AG04450 (cell line): ENCODE data around the gene BRD2. TPM values are rescaled to one million over a fixed set of nuclear protein-coding genes. Genes with fewer than 3 reads are reported as not detected.

Experiments
- CTCF ChIA-PET: fragments of 300-600, 350-600 bp; formaldehyde crosslinking; extraction: SDS; loops from one replicate; lab custom pipeline; 2022; ENCODE audit warnings: antibody characterized with exemption, inconsistent platforms; lab: Charles Lee
- POLR2A ChIA-PET: fragments of 350-600 bp; formaldehyde crosslinking; extraction: SDS; loops from one replicate; lab custom pipeline; 2021; ENCODE audit warnings: antibody characterized with exemption, inconsistent platforms; lab: Yijun Ruan, JAX
- DNase-seq: peaks from one replicate; pipeline ENCODE4 v3.0.0-alpha.2; 2011; ENCODE audit warnings: low read depth, low spot score
- H3K27ac ChIP-seq: one replicate; pipeline ENCODE4 v1.5.1; 2012; ENCODE audit warnings: low read depth, low read length, control low read depth
- H3K27me3 ChIP-seq: one replicate; pipeline ENCODE4 v1.6.0; 2012; ENCODE audit warnings: low read length; ENCODE audit not compliant: control insufficient read depth, insufficient read depth
- H3K4me3 ChIP-seq: 2 replicates; pipeline ENCODE4 v1.5.1; 2011; ENCODE audit warnings: mild to moderate bottlenecking, low read depth, low read length, control low read depth
- H3K9me3 ChIP-seq: 2 replicates; pipeline ENCODE4 v1.5.1; 2012; ENCODE audit warnings: low read length; ENCODE audit not compliant: control insufficient read depth, insufficient read depth
- CTCF ChIP-seq: IDR thresholded peaks from 2 replicates; pipeline ENCODE4 v1.5.1; 2011; ENCODE audit warnings: low read depth, low read length, control low read depth, inconsistent platforms
- polyA plus RNA-seq: library from polyadenylated mRNA; depleted of rRNA; stranded (reverse); fragments of >200 nt; gene quantifications from 2 replicates; pipeline ENCODE4 v1.2.3, GENCODE V29; 2011

The BRD2 gene
- polyA plus RNA-seq, 1 experiment, result 138 TPM

- Histone ChIP-seq H3K27me3 (no peaks in the 10 kb centered on the region), H3K9me3 (peaks cover 5% of the 10 kb centered on the region; the same call in 1 of the 2 replicates), H3K4me3 (peak overlapping the region; percentile 99), H3K27ac (no peak overlapping the region)
- ChIA-PET CTCF (interaction anchor here (0.5 to 4.8 kb wide), 5 partner anchors 12 to 88 kb away, joined by 3 to 38 read pairs (median 8); partner anchors contain the start of gene HLA-DMA), POLR2A (interaction anchor here (0.7 to 8.3 kb wide), 14 partner anchors 8 to 298 kb away, joined by 3 to 199 read pairs (median 10); partner anchors contain the start of genes HLA-DMA, PSMB8, RPS18 and TAP2)
- no peak for TF ChIP-seq CTCF
- DNase-seq, result no peak
Measured at GRCh38 chr6:32973144-32974015, 5.0 kb downstream of the BRD2 start.

GRCh38 chr6:32974016-32974333, 5.6 kb downstream of the BRD2 start:
- Histone ChIP-seq H3K9me3 (peaks cover 5% of the 10 kb centered on the region; the same call in 1 of the 2 replicates), H3K4me3 (peak overlapping the region; percentile 99), H3K27me3 (no peaks in the 10 kb centered on the region), H3K27ac (no peak overlapping the region)
- ChIA-PET POLR2A (interaction anchor here (0.6 to 8.3 kb wide), 8 partner anchors 8 to 1072 kb away, joined by 3 to 199 read pairs (median 6); partner anchors contain the start of genes RPS18, TAP2, VPS52 and ZBTB12), CTCF (interaction anchor here (0.5 to 4.8 kb wide), 6 partner anchors 11 to 88 kb away, joined by 3 to 38 read pairs (median 6); partner anchors contain the start of gene HLA-DMA)
- DNase-seq, result no peak
- TF ChIP-seq CTCF, result no peak

- Histone ChIP-seq H3K4me3 (peak overlapping the region; percentile 99), H3K9me3 (peaks cover 5% of the 10 kb centered on the region; the same call in 1 of the 2 replicates), H3K27ac (no peak overlapping the region), H3K27me3 (no peaks in the 10 kb centered on the region)
- TF ChIP-seq CTCF, result no peak
- no peak for DNase-seq
- ChIA-PET CTCF (interaction anchor here (1.1 to 4.8 kb wide), 5 partner anchors 11 to 42 kb away, joined by 3 to 38 read pairs (median 8); partner anchors contain the start of gene HLA-DMA), POLR2A (interaction anchor here (0.6 to 8.3 kb wide), 9 partner anchors 7 to 1073 kb away, joined by 3 to 199 read pairs (median 5); partner anchors contain the start of genes RPS18, TAP2, VPS52 and ZBTB12)
Measured at GRCh38 chr6:32974541-32975308, 6.3 kb downstream of the BRD2 start.

GRCh38 chr6:32975886-32976285, 7.5 kb downstream of the BRD2 start:
- CTCF ChIA-PET, result interaction anchor here (0.6 to 4.8 kb wide), 6 partner anchors 9 to 161 kb away, joined by 3 to 38 read pairs (median 8); partner anchors contain the start of genes HLA-DMA and TAP2
- DNase-seq, result no peak
- POLR2A ChIA-PET, result no interaction called here

More at GRCh38 chr6:32975886-32976285, 7.5 kb downstream of the BRD2 start:
- Histone ChIP-seq H3K27ac (no peak overlapping the region), H3K27me3 (no peaks in the 10 kb centered on the region), H3K9me3 (peaks cover 5% of the 10 kb centered on the region; the same call in 1 of the 2 replicates), H3K4me3 (peak overlapping the region; percentile 99)
- TF ChIP-seq CTCF, result no peak
